Adrenal gland (tissue), 12 donors: ENCODE measurements around the gene CRAT. TPM values are rescaled to one million over a fixed set of nuclear protein-coding genes. Genes with fewer than 3 reads are reported as not detected.

Experiments
- DNase-seq, 7 donors: peaks; one replicate each; pipeline ENCODE4 v3.0.0-alpha.2; 2019 to 2020
- H3K27ac ChIP-seq, 5 donors: fragments of 200-600 bp; sonication (generic) in 4 of 5; 1 replicate in 3 of 5; 2 replicates in 2 of 5; pipeline versions ENCODE4 v1.5.1 to v1.8.0; 2016 to 2020; ENCODE audit warnings: mild to moderate bottlenecking in 1 of 5
- H3K27me3 ChIP-seq: fragments of 200-600 bp; 2 replicates; pipeline ENCODE4 v1.8.0; 2021
- H3K36me3 ChIP-seq, 2 donors: fragments of 200-600 bp; replicated peaks in 1 of 2; 1 replicate in 1 of 2; 2 replicates in 1 of 2; pipeline versions ENCODE4 v1.5.1 to v1.8.0; 2018 to 2022
- H3K4me1 ChIP-seq, 2 donors: fragments of 200-600 bp; replicated peaks in 1 of 2; 1 replicate in 1 of 2; 2 replicates in 1 of 2; pipeline versions ENCODE4 v1.5.1 to v1.8.0; 2018 to 2021
- H3K4me3 ChIP-seq, 4 donors: fragments of 200-600 bp; sonication (generic) in 3 of 4; one replicate each; pipeline ENCODE4 v1.5.1; 2016 to 2018
- H3K9me3 ChIP-seq, 3 donors: fragments of 200-600 bp; sonication (generic) in 1 of 3; replicated peaks in 1 of 3; 1 replicate in 2 of 3; 2 replicates in 1 of 3; pipeline versions ENCODE4 v1.5.1 to v1.8.0; 2016 to 2021
- POLR2A ChIP-seq, 2 donors: fragments of 450-650 bp; IDR thresholded peaks; one replicate each; pipeline ENCODE4 v1.6.1; 2017; ENCODE audit warnings: antibody characterized with exemption in 2 of 2, mild to moderate bottlenecking in 2 of 2, moderate library complexity in 1 of 2
- WGBS, 4 donors: extraction: QIAGEN DNeasy Blood & Tissue Kit in 2 of 4; methylation state at CpG; one replicate each; pipeline versions ENCODE4 v1.1.5 to v1.1.7; 2013 to 2017; 5-methylcytosine and 5-hydroxymethylcytosine counted together
- intact Hi-C, 2 donors: fragments of 100-400 bp; cut with DNase I; formaldehyde crosslinking; loops; one replicate each; pipeline versions ENCODE4 v1.14.1 to v1.15.0; 2022 to 2023
- polyA plus RNA-seq, 3 donors: library from polyadenylated mRNA; stranded (reverse); fragments of 200-250 nt in 2 of 3; fragments of 350-450 nt in 1 of 3; fragmentation: Illumina TruSeq in 1 of 3; extraction: RNeasy Lipid Tissue Mini Kit (QIAGEN cat#74804) in 1 of 3; gene quantifications; one replicate each; pipeline ENCODE4 v1.2.3, GENCODE V29; 2013 to 2014
- total RNA-seq, 9 donors: library from RNA; depleted of rRNA in 4 of 9; stranded (reverse); fragments of >200 nt in 4 of 9; fragments of 120-200 nt in 1 of 9; fragmentation: NEBNext Ultra II Directional in 1 of 9; extraction: Animal tissue kit (Norgen Biotek cat#: 25700) in 1 of 9; gene quantifications; one replicate each; pipeline versions ENCODE4 v1.1.0 to v1.2.4, GENCODE V29; 2013 to 2023
- TF ChIP-seq, protein P1 (sequence below), 6 experiments: fragments of 450-650 bp in 4 of 6; fragments of 200-600 bp in 2 of 6; sonication (generic) in 1 of 6; IDR thresholded peaks; 1 replicate in 5 of 6; 2 replicates in 1 of 6; pipeline versions ENCODE4 v1.5.1 to v1.8.0; 2016 to 2021; ENCODE audit warnings: antibody characterized with exemption in 6 of 6, mild to moderate bottlenecking in 2 of 6, moderate library complexity in 1 of 6
- donor health status: healthy with polysubstance abuse.
- donor health status: Bipolar disorder and iron deficiency.
- donor health status: DM: yes; HTN: yes; CAD: no.
- donor health status: DM: no; HTN: no; CAD: no.
- donor health status: DM: no; HTN: no; CAD: no.
- donor health status: DM: yes; HTN: yes; CAD: no.

The CRAT gene
- total and polyA plus RNA-seq, 12 donors: 26.8 to 144 (median 91.2) TPM

DNA sequence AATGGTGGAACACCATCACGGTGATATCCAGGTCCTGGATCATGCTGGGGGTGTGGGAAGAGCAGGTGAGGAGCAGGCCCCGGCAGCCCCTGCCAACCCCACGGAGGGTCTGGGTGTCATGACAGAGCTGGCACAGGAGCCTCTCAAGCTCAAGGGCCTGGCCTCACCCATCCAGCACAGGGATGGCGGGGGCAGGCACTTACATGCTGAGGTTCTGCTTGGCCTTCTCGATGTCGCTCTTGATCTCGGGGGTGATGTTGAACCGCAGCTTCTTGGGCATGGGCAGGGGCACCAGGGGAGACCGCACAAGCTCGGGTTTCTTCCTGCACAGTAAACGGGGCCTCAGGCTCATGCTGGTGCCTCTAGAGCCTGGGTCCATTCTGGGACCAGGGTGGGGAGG, 12.3 kb downstream of the CRAT start:
- Histone ChIP-seq H3K36me3 (peaks cover 0 to 30% of the 10 kb centered on the region in 2 donors), H3K4me1 (peaks cover 15 to 18% of the 10 kb centered on the region in 2 donors), H3K4me3 (no peak overlapping the region), H3K9me3 (no peaks in the 10 kb centered on the region), H3K27ac (no peak overlapping the region), H3K27me3 (no peaks in the 10 kb centered on the region)
- 95 to 97% (median 96%) methylated on average over 7 to 11 of the region's 11 CpGs for WGBS, 4 donors
- intact Hi-C loops: no loop called here
- no peak for TF ChIP-seq POLR2A (IDR thresholded peaks at IDR 0.05)
- TF ChIP-seq, protein P1, sequence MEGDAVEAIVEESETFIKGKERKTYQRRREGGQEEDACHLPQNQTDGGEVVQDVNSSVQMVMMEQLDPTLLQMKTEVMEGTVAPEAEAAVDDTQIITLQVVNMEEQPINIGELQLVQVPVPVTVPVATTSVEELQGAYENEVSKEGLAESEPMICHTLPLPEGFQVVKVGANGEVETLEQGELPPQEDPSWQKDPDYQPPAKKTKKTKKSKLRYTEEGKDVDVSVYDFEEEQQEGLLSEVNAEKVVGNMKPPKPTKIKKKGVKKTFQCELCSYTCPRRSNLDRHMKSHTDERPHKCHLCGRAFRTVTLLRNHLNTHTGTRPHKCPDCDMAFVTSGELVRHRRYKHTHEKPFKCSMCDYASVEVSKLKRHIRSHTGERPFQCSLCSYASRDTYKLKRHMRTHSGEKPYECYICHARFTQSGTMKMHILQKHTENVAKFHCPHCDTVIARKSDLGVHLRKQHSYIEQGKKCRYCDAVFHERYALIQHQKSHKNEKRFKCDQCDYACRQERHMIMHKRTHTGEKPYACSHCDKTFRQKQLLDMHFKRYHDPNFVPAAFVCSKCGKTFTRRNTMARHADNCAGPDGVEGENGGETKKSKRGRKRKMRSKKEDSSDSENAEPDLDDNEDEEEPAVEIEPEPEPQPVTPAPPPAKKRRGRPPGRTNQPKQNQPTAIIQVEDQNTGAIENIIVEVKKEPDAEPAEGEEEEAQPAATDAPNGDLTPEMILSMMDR (IDR thresholded peaks at IDR 0.05): no peak
- no peak for DNase-seq

DNA sequence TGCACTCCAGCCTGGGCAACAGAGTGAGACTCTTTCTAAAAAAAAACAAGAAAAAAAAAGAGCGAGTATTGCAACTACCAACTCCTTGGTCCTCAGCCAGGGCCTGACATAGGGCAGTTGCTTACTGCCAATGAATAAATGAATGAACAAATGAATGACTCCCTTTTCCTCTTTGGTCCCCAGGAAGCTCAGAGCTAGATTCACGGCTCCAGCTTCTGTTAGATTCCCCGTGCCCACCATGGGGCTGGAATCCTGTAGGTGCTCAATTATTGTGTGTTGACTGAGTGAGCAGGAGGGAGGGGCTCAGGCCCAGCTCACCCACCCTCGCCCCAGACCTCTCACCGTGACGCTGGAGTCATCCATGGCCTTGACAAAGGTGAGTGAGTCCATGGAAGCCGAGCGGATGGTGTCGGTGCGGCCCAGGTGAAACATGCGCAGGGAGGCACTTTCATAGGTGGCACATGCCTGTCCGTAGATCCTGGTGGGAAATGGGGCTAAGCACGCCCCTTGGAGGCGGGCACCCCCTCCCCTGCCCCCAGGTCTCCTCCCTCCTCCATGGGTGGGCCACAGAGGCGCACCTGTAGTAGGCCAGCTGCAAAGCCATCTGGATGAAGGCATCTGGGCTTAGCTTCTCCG, 12.8 kb downstream of the CRAT start:
- Histone ChIP-seq H3K36me3 (peaks cover 0 to 30% of the 10 kb centered on the region in 2 donors), H3K27me3 (no peaks in the 10 kb centered on the region), H3K9me3 (no peaks in the 10 kb centered on the region), H3K27ac (no peak overlapping the region), H3K4me1 (peaks cover 15 to 18% of the 10 kb centered on the region in 2 donors), H3K4me3 (no peak overlapping the region)
- intact Hi-C loops: no loop called here
- DNase-seq: no peak
- WGBS, 4 donors: 92 to 94% (median 92%) methylated on average over 11 to 16 of the region's 16 CpGs
- TF ChIP-seq, protein P1 (IDR thresholded peaks at IDR 0.05): no peak
- TF ChIP-seq POLR2A (IDR thresholded peaks at IDR 0.05): no peak

DNA sequence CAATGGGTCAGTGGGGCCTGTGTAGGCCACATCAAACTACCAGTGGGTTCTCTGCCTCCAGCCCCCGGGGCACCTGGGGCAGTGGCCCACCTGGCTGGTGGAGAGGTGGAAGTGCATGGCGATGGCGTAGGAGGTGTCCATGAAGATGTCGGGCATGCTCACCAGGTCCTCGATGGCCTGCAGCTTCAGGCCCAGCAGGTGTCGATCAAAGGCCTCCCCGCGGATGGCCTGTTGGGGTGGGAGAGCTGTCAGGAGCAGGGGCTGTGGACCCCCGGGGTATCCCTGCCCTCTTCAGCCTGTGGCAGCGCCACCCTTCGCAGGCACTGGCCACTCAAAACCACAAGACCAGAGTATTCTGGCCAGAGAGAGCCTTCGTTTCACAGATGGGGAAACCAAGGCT, 14.7 kb downstream of the CRAT start:
- 92 to 100% (median 93%) methylated on average over 4 to 12 of the region's 12 CpGs for WGBS, 4 donors
- no peak for DNase-seq
- H3K27ac ChIP-seq: peak overlapping the region in 1 of 5 donors; percentile 77
- H3K4me3 ChIP-seq: no peak overlapping the region
- H3K36me3 ChIP-seq: peaks cover 0 to 30% of the 10 kb centered on the region in 2 donors
- no peaks in the 10 kb centered on the region for H3K27me3 ChIP-seq
- peaks cover 15 to 18% of the 10 kb centered on the region in 2 donors for H3K4me1 ChIP-seq
- intact Hi-C loops: no loop called here
- no peaks in the 10 kb centered on the region for H3K9me3 ChIP-seq
- TF ChIP-seq, protein P1 (IDR thresholded peaks at IDR 0.05): no peak
- TF ChIP-seq POLR2A (IDR thresholded peaks at IDR 0.05): no peak

DNA sequence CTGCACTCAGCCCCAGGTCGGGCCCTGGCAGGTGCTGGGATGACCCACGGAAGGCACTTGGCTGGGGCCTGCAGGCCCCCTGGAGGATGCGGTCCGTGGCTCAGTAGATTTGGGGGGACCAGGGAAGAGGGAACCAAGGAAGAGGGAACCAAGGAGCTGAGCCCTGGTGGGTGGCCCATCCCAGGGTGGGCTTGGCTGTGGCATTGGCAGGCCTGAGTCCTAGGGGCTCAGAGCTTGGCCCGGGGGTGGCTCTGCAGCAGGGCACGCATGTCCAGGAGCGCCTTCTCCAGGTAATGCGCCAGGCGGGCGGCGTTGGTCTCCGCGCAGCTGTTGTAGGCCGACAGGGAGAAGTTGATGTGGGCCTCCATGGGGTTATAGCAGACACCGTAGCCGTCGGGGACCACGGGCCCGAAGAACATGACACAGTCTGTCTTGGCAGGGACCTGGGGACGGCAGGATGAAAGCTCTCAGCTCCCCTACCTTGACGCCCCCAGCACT, 15.4 kb downstream of the CRAT start:
- Histone ChIP-seq H3K27ac (peak overlapping the region; percentile 16 to 77 (median 42)), H3K9me3 (no peaks in the 10 kb centered on the region), H3K4me3 (no peak overlapping the region), H3K36me3 (peaks cover 0 to 30% of the 10 kb centered on the region in 2 donors), H3K27me3 (no peaks in the 10 kb centered on the region), H3K4me1 (peaks cover 15 to 22% of the 10 kb centered on the region in 2 donors)
- 89 to 95% (median 92%) methylated on average over 18 to 21 of the region's 21 CpGs for WGBS, 4 donors
- intact Hi-C loops: no loop called here
- TF ChIP-seq, protein P1 (IDR thresholded peaks at IDR 0.05): no peak
- no peak for DNase-seq
